Measurements from ENCODE around the gene LMF1. TPM values are rescaled to one million over a fixed set of nuclear protein-coding genes. Genes with fewer than 3 reads are reported as not detected.

Gene LMF1
- total and polyA plus RNA-seq, 2 of the 4 experiments (the other 2 are of a cell fraction): 7.7 to 13.1 TPM

DNA sequence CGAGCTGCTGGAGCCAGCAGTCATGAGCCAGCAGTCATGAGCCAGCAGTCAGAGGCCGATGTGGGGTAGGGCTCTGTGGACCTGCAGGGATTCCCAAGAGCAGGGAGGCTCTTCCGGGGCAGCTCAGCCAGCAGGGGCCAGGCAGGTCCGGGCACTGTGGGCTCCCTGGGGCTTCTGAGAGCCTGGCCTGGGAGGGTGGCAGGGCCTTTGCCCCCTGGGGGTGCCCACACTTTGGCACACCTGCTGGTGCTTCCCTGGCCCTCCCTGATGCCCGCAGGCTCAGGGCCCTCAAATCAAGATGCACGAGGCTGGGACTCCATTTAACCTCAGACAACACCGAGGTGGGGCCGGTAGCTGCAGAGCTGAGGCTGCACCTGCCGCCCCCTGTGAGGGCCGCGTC is 28.9 kb upstream of the LMF1 start:
- intact Hi-C loops (cut with micrococcal nuclease) (no loop called here), in situ Hi-C loops (cut with MboI; ENCODE audit: low sequenced_read_pairs) (no loop called here), dilution Hi-C loops (cut with HindIII; ENCODE audit: low sequenced_read_pairs, unreplicated experiment) (no loop called here)
- no peak overlapping the region for H2BK120ac ChIP-seq (ENCODE audit: low read depth, low read length)
- H3K9ac ChIP-seq (ENCODE audit: low read depth, low read length): no peak overlapping the region
- no peak overlapping the region for H2AK9ac ChIP-seq (replicated peaks; ENCODE audit: low read depth, low read length, poor library complexity)
- H2BK15ac ChIP-seq (ENCODE audit: low read depth, low read length): no peak overlapping the region
- H3K79me1 ChIP-seq (ENCODE audit: low read depth in 1 of 2, low read length in 2 of 2): no peaks in the 10 kb centered on the region
- no TSS peak for BruUV-seq (replicated peaks)
- no peak overlapping the region for H4K8ac ChIP-seq (ENCODE audit: low read depth in 2 of 2, low read length in 2 of 2)
- H2BK20ac ChIP-seq (ENCODE audit: low read depth, low read length): no peak overlapping the region
- no peak for DNase-seq
- H3K14ac ChIP-seq (replicated peaks; ENCODE audit: low read depth, low read length): no peak overlapping the region
- H2BK5ac ChIP-seq (ENCODE audit: low read depth, low read length, poor library complexity, severe bottlenecking): no peak overlapping the region
- no peak overlapping the region for H3K27ac ChIP-seq (ENCODE audit: insufficient read depth, low read length)
- H3K9me1 ChIP-seq (ENCODE audit: insufficient read depth, low read length): no peaks in the 10 kb centered on the region
- CTCF ChIA-PET: no interaction called here
- no peak overlapping the region for H3K4me3 ChIP-seq (ENCODE audit: insufficient read depth, low read depth, low read length)
- H3K4ac ChIP-seq (ENCODE audit: low read depth, low read length): no peak overlapping the region
- H3K4me1 ChIP-seq (ENCODE audit: control insufficient read depth, insufficient read depth, low read length): peaks cover 7% of the 10 kb centered on the region
- no peaks in the 10 kb centered on the region; the same call in 1 of the 2 replicates for H4K20me1 ChIP-seq (ENCODE audit: insufficient read depth, low read length)
- TF ChIP-seq CEBPB (IDR thresholded peaks at IDR 0.05; ENCODE audit: low read depth, low read length) (no peak), FOS (IDR thresholded peaks at IDR 0.05; ENCODE audit: low read depth, low read length) (no peak), RFX5 (IDR thresholded peaks at IDR 0.05; ENCODE audit: low read depth, low read length) (no peak), RAD21 (IDR thresholded peaks at IDR 0.05; ENCODE audit: low read length) (no peak), BHLHE40 (IDR thresholded peaks at IDR 0.05; ENCODE audit: low read depth, low read length) (no peak), NFE2L2 (IDR thresholded peaks at IDR 0.05; ENCODE audit: low read depth, low read length) (no peak)
- TF ChIP-seq, protein P1, sequence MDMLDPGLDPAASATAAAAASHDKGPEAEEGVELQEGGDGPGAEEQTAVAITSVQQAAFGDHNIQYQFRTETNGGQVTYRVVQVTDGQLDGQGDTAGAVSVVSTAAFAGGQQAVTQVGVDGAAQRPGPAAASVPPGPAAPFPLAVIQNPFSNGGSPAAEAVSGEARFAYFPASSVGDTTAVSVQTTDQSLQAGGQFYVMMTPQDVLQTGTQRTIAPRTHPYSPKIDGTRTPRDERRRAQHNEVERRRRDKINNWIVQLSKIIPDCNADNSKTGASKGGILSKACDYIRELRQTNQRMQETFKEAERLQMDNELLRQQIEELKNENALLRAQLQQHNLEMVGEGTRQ (IDR thresholded peaks at IDR 0.05; ENCODE audit: low read depth, low read length): no peak
- no peak for ATAC-seq (ENCODE audit: low read depth)
- H3K23ac ChIP-seq (ENCODE audit: low read depth, low read length): no peak overlapping the region
- H3K18ac ChIP-seq (ENCODE audit: low read depth, low read length): no peak overlapping the region
- peaks cover 24% of the 10 kb centered on the region for H3K9me3 ChIP-seq (ENCODE audit: control insufficient read depth, insufficient read depth, low read length)
- peaks cover 51% of the 10 kb centered on the region for H3K27me3 ChIP-seq (ENCODE audit: control insufficient read depth, insufficient read depth, low read length)
- 67% methylated on average over 2 of the region's 11 CpGs; no CpG with 5 or more reads in 1 of the 2 experiments for WGBS, 2 experiments (ENCODE audit: extremely low coverage in 2 of 2, insufficient read length in 1 of 2)
- no peak overlapping the region for H2AK5ac ChIP-seq (ENCODE audit: low read depth, low read length)
- POLR2A ChIA-PET (ENCODE audit: unreplicated experiment): no interaction called here
- no peaks in the 10 kb centered on the region for H3K36me3 ChIP-seq (ENCODE audit: control insufficient read depth, insufficient read depth, low read length)
- H2AFZ ChIP-seq (replicated peaks; ENCODE audit: low read length, poor library complexity): no peak overlapping the region
- no peak overlapping the region for H4K5ac ChIP-seq (ENCODE audit: low read depth, low read length)
- no peak overlapping the region for H3K56ac ChIP-seq (ENCODE audit: extremely low read depth, insufficient read depth, low read length)
- no peak overlapping the region for H4K91ac ChIP-seq (ENCODE audit: insufficient read depth, low read depth, low read length)
- H3K4me2 ChIP-seq (ENCODE audit: low read depth, low read length): no peak overlapping the region
